ENCODE results near the gene VPS25. TPM values are rescaled to one million over a fixed set of nuclear protein-coding genes. Genes with fewer than 3 reads are reported as not detected.

Gene VPS25
- total RNA-seq, 4 donors from 2014 or later, result 44.8 to 54.6 (median 53.5) TPM

DNA sequence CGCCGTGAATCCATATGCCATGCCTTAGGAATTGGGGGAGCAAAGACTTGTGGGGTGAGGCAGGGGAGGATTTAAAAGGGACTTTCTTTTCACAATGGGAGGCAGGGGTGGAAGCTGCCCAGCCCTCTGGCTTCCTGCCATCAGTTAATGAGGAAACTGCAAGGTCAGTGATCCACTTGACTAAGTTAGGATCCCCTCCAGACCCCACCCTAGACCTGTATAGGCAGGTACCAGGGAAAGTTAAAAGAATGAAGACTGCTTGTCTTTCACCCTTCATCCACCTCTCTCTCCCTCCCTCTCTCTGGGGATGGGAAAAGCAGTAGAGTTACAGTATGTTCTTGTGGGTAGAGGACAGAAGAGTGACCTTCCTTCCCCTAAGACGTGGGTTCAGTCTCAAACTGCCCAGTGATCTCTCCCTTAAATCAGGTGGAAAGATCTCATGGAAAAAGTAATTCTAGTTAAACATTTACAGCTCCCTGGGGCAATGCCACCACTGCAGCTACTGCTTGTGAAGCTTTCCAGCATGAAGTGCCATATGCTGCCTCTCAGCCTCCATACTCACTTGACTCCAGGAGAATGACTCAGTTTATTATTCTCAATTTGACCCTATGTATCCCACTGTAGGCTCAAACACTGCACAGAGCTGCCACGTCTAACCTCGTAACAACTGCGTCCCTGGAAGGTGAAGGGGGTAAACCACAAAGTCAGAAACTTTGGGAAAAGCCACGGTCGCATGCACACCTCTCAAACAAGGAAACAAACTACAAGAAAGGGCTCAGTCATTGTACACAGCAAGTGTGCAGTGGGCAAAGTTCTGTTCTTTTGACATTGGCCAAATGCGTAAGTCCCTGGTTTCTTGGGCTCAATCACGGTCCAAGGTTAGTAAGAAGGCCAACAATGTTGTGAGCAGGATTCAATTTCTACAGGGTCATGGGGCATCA is 24.1 kb downstream of the VPS25 start:
- no peak for TF ChIP-seq POLR2A (IDR thresholded peaks at IDR 0.05)
- TF ChIP-seq, protein P1, sequence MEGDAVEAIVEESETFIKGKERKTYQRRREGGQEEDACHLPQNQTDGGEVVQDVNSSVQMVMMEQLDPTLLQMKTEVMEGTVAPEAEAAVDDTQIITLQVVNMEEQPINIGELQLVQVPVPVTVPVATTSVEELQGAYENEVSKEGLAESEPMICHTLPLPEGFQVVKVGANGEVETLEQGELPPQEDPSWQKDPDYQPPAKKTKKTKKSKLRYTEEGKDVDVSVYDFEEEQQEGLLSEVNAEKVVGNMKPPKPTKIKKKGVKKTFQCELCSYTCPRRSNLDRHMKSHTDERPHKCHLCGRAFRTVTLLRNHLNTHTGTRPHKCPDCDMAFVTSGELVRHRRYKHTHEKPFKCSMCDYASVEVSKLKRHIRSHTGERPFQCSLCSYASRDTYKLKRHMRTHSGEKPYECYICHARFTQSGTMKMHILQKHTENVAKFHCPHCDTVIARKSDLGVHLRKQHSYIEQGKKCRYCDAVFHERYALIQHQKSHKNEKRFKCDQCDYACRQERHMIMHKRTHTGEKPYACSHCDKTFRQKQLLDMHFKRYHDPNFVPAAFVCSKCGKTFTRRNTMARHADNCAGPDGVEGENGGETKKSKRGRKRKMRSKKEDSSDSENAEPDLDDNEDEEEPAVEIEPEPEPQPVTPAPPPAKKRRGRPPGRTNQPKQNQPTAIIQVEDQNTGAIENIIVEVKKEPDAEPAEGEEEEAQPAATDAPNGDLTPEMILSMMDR (IDR thresholded peaks at IDR 0.05 in 4 of 5, conservative IDR thresholded peaks at IDR 0.05 in 1 of 5), result no peak
- no peak for ATAC-seq
- intact Hi-C loops (cut with DNase I; ENCODE audit: low total_unique reads), result loop anchor here (1.0 kb wide), 1 partner anchor 24 kb away; the partner anchor contains the start of gene VPS25
- peak overlapping the region; percentile 85 to 95 (median 86) for H3K27ac ChIP-seq
- DNase-seq, result no peak
- in situ Hi-C loops (cut with MboI; ENCODE audit: low sequenced_read_pairs in 4 of 4), result no loop called here
- H3K9me3 ChIP-seq, result no peaks in the 10 kb centered on the region
- peak overlapping the region; percentile 78 to 94 (median 87) for H3K4me3 ChIP-seq
- H3K4me1 ChIP-seq, result peaks cover 17 to 18% of the 10 kb centered on the region in 2 donors
- H3K36me3 ChIP-seq, result peaks cover 0 to 5% of the 10 kb centered on the region in 2 donors
- H3K27me3 ChIP-seq, result no peaks in the 10 kb centered on the region

DNA sequence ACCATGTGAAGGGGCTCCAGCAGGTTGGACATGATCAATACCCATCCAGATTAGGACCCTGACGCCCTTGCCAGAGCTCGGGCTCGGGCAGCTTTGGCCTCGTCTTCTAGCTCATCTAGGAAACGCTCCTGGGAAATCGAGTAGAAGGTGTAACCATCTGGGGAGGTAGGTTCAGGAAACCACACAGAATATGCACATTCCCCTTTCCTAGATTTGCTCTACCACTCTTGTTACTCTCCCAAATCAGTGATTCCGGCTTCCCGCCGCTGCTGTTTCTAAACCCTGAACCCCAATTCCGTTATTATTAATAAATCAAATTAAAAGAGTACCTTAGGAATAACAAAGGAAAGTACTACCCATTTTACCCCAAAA is 24.7 kb downstream of the VPS25 start:
- no peaks in the 10 kb centered on the region for H3K9me3 ChIP-seq
- peak overlapping the region; percentile 85 to 95 (median 86) for H3K27ac ChIP-seq
- H3K4me1 ChIP-seq, result peaks cover 17 to 18% of the 10 kb centered on the region in 2 donors
- no peak for ATAC-seq
- H3K36me3 ChIP-seq, result peaks cover 0 to 5% of the 10 kb centered on the region in 2 donors
- no peak for TF ChIP-seq POLR2A (IDR thresholded peaks at IDR 0.05)
- TF ChIP-seq, protein P1 (IDR thresholded peaks at IDR 0.05 in 4 of 5, conservative IDR thresholded peaks at IDR 0.05 in 1 of 5), result no peak
- in situ Hi-C loops (cut with MboI; ENCODE audit: low sequenced_read_pairs in 4 of 4) (no loop called here), intact Hi-C loops (cut with DNase I; ENCODE audit: low total_unique reads) (loop anchor here (1.0 kb wide), 1 partner anchor 25 kb away; the partner anchor contains the start of gene VPS25)
- H3K27me3 ChIP-seq, result no peaks in the 10 kb centered on the region
- H3K4me3 ChIP-seq, result peak overlapping the region; percentile 78 to 94 (median 87)
- DNase-seq, result no peak

DNA sequence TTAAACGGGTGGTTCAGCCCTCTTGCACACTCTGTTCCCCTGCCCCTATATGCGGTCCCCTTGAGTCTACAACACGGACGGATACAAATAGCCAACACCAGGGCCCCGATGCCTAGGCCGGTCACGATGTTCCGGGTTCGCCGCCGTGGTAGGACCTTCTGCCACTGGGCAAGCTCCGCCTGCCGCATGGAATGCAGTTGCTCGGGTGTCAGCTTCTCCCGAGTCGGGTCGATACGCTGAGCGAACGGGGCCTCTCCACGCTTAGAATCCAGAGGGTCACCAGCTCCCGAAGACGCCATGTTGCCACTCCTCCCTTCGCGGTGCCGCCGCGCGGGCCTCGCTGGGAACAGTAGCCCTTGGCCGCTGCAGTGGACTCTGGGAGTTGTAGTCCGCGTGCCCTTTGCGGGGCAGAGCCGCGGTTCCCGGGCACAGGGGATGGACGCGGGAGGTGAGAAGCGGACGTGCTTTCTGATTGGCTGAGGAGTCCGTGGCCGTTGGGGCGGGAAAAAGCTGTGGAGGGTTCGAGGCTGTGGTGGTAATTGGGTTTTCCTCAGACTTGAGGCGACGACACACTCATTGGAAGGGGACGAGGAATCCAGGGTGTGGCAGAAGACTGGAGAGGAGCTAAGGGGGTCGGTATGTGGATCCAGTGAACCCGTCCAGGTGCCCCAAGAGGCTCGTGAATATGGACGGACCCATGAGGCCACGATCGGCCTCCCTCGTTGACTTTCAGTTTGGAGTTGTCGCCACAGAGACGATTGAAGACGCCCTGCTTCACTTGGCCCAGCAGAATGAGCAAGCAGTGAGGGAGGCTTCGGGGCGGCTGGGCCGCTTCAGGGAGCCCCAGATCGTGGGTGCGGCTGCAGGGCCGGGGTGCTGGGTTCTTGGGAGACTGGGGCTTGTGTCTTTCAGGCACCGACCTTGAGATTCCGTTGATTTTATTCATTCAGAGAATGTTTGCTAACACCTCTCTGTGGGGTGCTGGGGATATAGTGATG is 25.4 kb downstream of the VPS25 start, which contains the start of the genes CNTD1 and COA3:
TSS of gene CNTD1 (plus strand) at position 479 of the 998 bp plus-strand sequence. CDS start at position 686, 207 bp downstream.
TSS of gene COA3 (minus strand) at position 322 of the 998 bp plus-strand sequence. CDS start at position 299, 23 bp downstream.
- in situ Hi-C loops (cut with MboI; ENCODE audit: low sequenced_read_pairs in 4 of 4), result no loop called here
- H3K9me3 ChIP-seq, result no peaks in the 10 kb centered on the region
- H3K36me3 ChIP-seq, result peaks cover 0 to 5% of the 10 kb centered on the region in 2 donors
- peaks cover 17 to 18% of the 10 kb centered on the region in 2 donors for H3K4me1 ChIP-seq
- H3K27me3 ChIP-seq, result no peaks in the 10 kb centered on the region
- peak within 1 kb of the TSS; percentile 85 to 95 (median 86) for H3K27ac ChIP-seq
- no peak for TF ChIP-seq POLR2A (IDR thresholded peaks at IDR 0.05)
- TF ChIP-seq, protein P1 (IDR thresholded peaks at IDR 0.05 in 4 of 5, conservative IDR thresholded peaks at IDR 0.05 in 1 of 5), result peak in 1 of 5 experiments; percentile 19
- intact Hi-C loops (cut with DNase I; ENCODE audit: low total_unique reads), result loop anchor here (1.0 kb wide), 1 partner anchor 25 kb away; the partner anchor contains the start of gene VPS25
- DNase-seq (peak; percentile 77 to 84), ATAC-seq (peak; percentile 97)
- H3K4me3 ChIP-seq, result peak within 1 kb of the TSS; percentile 78 to 94 (median 87)

Measured in gastrocnemius medialis (tissue), 4 donors.